NOMO-1 (cell line): ENCODE measurements around the gene CASZ1.

ENCODE experiments used
- DNase-seq, 2 experiments: peaks; one replicate each; lab custom pipeline; 2025; ENCODE audit not compliant: unreplicated experiment in 2 of 2; lab: John Stamatoyannopoulos, UW

CASZ1 gene

DNA sequence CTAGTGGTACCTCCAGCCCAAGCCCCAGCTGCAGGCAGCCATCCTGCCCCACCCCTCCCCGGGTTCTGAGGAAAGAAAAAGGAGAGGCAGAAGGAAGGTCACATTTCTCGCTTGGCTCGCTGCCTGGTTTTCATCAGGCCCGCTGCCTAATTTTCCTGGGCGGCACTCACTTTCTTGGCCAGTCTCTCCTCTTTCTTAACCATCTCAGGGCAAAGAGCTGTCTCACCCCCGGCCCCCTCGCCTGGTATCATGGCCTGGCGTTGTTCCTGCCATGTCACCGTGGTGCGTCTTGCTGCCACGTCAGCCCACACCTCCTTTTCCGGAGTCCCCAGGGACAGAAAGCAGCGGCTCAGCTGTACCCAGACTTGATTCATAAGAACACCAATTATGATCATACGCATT, 26.6 kb upstream of the CASZ1 start:
- no peak for DNase-seq

DNA sequence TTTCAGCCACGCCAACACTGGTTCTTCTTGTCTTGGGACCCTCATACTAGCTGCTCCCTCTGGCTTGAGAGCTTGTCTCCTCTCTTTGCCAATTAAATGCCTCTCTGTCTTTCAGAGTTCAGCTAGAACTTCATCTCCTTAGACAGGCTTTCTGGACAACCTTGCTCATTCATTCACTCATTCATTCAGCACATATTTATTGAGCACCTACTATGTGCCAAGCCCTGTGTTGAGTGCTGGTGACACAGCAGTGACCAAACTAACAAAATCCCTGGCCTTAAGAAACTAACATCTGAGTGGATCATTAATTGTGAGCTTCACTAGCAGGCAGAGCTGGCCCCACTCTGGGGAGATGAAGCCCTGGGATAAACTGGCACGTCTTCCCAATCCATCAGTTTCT, 24.9 kb upstream of the CASZ1 start:
- no peak for DNase-seq

DNA sequence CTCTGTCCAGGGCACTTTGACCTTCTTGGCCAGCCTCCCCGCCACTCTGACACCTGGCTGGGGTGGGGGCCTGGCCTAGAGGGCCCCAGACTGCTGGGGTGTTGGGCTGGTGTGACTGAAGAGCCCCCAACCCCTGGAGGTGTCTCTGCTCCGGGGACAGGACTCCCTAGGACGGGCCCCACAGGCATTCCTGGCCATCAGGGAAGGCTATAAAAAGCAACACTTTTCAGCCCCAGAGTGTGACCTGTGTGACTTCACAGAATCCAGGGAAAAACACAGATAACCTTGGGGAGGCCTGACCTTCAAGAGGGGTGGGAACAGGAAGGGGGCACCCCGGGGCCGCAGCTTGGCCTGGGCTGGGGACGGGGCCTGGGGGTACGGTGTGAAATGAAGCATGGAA, 24.0 kb upstream of the CASZ1 start:
- DNase-seq, result no peak

DNA sequence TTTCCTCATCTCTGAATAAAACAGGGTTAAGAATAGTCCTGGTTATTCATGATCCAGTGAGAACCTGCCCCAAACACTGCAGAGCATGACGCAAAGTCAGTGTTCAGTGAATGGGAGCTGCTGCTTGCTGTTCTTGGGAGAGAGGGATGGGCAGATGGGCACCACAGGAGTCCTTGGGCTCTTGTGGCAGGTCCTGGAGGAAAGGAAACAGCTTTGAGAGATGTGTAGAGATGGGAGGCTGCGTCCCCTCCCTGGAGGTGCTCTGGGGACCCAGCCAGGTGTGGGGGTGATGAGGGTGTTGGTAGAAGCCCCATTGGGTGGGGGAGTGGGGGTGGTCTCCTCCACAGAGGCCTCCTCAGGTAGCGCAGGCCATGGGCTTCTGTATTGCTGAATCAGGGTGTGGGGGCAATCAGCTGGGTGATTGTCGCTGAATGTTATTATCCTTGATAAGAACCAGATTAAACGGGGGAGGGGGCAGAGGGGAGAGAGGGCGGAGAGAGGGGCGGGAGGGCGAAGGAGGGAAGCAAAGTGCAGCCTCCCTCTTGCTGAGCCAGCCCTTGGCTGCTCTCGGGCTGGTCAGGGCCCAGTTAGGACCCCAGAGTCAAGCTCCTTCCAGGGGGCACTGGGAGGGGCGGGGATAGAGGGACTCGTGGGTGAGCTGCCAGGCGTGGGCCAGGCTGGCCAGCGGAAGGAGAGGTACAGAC, 22.9 kb upstream of the CASZ1 start:
- DNase-seq, result no peak

DNA sequence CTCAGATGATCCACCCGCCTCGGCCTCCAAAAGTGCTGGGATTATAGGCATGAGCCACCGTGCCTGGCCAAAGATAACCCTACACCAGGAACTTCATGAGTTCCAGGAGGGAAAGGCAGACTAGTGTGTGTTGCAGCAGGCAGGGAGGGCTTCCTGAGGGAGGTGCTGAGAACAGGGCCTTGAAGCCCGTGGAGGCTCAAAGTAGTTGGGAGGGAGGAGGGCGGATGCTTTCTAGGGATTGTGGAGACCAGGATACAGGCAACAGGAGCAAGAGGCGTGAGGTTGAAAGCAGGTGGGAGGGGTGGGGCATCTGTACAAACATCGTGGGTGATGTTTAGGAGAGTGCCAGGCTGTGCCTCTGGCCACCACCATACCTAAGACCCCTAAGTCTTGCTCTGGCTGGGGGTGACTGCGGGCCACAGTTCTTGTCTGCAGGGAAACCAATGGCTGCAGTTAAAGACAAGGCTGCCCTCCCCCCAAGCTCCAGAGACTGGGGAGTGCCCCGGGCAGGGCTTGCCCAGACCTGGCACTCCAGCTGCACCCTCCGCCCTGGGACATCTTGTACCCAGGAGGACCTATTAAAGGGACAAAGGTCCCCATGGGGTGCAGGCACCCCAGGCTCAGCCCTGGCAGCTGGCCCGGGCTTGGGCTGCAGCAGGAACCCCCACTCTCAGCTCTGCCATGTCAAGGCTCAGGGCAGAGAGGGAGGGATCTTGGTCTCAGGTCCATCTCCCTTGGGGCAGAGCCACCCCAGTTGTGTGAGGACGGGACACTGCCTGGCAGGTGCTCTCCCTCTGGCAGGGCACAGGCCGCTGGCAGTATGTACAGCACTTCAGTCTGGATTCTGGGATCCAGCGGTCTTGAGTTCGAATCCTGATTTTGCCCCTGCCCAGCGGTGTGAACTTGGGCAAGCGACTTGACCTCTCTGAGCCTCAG, 22.1 kb upstream of the CASZ1 start:
- no peak for DNase-seq

DNA sequence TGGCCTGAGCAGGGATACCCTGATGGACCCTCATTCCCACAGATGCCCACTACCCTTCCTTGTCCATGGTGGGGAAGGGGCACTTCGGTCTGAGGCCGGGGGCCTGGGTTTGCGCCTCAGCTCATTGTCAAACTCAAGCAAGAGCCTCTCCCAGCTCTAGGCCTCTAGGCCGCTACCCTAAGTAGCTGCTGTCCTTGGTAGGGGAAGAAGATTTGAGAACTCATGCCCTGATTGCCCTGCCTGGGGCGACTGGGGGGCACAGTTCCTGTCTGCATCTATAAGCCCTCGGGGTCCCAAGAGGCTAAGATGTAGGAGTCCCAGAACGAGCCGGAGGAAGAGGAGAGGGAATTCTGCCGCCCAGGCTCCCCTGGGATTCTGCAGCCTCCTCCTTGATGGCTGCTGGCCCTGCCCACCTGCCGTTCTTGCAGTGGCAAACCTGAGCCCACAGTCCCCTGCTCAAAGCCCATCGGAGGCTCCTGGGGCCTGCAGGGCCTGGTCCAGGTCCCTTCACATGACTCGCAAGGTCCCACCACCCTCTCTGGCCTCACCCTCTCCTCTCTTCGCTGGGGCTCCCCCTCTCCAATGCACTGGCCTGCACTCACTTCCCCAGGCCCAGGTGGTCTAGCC, 20.4 kb upstream of the CASZ1 start:
- DNase-seq, result no peak

DNA sequence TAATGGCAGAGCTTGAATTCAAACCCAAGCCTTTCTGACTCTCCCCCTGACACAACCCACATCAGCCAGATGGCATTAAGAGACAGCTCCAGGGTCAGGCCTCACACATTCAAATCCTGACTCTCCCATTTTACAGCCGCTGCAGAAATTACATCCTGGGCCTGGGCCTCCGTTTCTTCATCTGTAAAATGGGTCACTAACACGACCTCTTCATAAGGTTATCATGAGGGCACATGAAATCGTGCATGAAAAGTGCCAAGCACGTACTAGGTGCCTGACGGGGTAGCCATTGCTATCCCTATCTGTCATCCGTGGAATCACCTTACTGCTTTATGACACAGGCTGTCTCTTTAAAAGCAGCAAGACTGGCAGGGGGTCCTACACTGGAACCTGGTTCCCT, 19.8 kb upstream of the CASZ1 start:
- no peak for DNase-seq

DNA sequence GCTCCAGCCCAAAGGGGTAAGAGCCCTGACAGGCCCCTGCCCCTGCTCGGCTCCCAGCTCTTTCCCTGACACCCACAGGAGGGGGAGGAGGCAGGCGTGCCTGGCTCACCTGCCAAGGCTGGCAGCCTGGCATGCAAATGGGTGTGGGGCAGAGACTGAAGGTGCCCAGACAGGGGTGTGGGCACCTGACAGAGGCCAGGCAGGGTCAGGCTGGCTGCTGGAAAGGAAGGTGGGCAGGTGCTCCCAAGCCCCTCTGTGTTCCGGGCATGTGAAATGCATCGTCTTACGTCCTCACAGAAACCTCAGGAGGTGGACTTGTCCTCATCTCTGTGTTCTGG, 19.4 kb upstream of the CASZ1 start:
- no peak for DNase-seq

DNA sequence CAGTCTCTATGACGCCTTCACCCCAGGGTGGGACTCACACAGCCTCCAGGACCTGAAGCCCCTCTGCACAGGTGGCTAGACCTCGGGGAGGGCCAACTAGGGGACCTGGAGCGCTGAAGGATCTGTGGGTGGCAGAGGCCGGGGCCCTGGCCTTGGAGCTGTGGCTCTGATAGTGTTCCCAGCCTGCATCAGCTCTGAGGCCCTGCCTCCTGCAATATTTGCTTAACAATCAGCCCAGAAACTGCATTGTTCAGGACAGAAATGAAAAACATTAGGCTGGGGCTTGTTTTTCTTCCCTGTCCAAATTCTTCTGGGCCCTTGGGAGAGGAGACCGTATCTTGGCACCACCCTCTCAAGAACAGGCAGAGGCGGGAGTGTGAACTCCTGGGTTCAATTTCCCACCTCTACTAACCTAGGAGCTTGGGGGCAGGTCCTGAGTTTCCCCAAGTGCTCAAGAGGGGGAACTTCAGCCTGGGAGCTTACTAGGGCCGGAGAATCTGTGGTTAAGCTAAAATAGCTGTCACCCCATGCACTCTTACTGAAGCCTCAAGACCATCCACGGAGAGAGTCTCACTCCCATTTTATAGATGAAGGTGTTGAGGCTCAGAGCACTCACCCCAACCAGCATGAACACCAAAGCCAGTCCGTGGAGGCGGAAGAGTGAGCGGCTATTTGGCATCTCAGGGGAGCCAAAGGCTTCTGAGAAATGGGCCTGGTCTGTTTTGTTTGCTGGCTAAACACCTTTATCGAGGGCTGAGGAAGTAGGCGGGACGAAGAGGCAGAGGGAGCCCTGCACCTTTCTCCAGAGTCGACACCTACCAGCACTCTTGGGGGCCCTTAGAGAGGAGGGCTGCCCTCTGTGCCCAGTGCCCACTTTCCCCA, 18.8 kb upstream of the CASZ1 start:
- no peak for DNase-seq

DNA sequence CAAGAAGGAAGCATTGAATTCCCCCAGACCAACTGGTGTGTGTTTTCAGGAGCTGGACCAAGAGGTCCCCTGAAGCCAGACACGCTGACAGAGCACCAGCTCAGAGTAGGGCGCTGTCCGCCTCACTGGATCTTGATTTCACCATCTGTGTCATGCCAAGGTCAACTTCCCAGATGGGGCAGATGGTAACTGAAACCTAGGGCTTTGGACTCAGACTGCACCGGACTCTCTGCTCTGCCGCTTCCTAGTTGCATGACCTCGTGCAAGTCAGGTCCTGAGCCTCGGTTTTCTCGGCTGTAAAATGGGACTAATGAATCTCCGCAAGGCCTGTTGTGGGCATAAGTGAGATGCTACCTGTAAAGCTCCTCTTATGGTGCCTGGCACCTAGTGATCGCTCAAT, 17.9 kb upstream of the CASZ1 start:
- DNase-seq, result no peak

DNA sequence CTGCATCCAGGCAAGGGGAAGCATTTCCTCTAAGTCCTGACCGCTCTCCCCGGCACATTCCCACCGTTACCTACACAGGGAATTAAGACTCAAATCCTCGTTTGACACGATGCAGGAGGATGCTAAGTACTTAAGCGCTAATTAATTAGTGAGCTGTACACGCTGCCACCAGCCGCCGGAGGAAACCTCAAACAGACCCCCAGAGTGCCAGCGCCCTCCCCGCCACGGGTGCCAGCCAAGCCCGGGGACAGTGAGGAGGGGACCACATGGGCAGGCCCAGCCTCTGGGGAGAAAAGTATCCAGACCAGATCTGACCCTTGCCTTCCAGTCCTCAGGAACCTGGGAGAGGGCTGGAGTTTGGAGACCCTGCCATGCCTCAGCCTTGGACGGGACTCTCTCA, 17.4 kb upstream of the CASZ1 start:
- no peak for DNase-seq

DNA sequence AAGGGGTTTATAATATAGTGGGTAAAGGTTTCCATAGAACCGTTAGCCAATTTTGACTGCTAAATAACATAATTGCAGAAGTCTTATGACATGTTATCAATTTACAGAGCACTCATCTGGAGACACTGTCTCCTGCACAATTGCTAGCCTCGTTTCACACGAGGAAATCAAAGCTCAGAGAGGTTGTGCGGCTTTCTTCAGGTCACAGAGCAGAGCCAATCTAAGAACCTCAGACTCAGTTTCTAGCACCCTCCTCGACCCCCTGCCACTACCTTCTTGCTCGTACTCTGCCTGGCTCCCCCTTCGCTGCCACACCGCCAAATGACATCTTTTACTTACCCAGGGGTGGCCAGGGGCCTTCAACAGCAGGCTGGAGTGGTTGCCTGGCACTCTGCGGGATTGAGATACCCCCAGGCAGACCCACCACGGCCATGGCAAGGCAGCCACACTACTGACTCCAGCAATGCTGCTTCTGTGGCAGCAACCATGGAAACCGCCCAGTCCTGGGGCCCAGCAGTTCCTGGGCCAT, 16.0 kb upstream of the CASZ1 start:
- DNase-seq, result no peak

DNA sequence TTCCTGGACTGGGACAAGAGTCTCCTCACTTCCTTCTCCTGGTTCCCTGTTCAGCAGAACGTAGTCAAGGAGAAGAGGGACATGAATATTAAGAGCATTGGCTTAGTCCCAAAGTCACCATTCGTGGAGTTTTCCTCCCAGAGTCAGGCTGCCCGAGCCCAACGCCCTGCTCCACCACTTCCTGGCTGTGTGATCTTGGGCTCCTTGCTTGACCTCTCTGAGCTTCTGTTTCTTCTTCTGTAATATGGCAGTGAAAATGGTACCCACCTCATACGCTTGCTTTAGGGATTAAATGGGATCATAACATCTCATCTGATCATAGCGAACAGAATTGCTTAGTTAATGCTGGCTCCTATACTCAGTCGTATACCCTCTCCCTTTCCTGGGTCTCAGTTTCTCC, 12.0 kb upstream of the CASZ1 start:
- no peak for DNase-seq

DNA sequence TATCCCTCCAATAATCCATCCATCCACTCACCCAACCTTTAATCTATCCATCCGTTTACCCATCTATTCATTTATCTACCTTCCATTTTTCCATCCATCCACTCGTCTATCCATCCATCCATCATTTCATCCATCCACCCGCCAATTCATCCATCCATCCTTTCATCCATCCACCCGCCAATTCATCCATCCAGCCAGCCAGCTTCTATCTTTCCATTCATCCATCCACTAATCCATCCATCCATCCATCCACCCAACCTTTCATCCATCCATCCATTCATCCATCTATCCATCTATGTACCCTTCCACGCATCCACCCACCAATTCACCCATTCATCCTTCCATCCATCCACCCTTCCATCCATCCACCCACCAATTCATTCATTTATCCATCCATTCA, 10.5 kb upstream of the CASZ1 start:
- no peak for DNase-seq

DNA sequence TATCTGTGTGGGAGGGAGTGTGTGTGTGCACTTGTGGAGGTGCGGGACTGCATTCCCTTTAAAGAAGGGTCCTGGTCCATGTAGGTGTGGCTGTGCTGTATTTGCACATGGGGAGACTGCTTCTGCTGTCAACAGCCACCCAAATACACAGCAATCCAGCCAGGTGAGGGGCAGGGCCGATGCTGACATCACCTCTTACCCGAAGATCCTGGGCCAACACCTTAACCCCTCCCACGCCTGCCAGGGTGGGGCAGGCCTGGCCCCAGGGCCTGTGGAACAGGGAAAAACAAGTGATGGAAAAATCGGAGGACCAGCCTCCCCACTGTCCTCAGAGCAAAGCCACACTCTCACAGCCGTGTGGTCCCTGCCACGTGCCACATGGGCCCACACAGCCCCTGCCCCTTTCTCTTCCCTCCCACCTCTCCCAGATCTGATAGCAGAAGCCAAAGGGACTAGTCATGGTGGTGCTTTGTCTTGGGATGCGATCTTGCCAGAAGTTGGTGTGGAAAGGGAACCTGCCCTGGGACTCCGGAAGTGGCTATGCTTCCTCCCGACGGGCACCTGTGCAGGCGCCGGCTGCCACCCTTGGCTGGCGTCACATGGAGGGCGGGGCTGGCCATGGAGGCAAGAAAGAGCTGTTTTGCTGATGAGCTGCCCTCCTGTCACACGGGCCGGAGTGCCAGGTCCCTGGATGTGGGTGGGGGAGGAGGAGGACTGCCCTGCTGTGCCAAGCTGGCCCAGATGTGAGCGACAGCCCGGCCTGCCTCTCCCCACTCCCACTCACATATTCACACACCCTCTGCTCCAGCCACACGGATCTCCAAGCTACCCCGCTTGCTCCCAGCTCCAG, 7.8 kb upstream of the CASZ1 start:
- no peak for DNase-seq

DNA sequence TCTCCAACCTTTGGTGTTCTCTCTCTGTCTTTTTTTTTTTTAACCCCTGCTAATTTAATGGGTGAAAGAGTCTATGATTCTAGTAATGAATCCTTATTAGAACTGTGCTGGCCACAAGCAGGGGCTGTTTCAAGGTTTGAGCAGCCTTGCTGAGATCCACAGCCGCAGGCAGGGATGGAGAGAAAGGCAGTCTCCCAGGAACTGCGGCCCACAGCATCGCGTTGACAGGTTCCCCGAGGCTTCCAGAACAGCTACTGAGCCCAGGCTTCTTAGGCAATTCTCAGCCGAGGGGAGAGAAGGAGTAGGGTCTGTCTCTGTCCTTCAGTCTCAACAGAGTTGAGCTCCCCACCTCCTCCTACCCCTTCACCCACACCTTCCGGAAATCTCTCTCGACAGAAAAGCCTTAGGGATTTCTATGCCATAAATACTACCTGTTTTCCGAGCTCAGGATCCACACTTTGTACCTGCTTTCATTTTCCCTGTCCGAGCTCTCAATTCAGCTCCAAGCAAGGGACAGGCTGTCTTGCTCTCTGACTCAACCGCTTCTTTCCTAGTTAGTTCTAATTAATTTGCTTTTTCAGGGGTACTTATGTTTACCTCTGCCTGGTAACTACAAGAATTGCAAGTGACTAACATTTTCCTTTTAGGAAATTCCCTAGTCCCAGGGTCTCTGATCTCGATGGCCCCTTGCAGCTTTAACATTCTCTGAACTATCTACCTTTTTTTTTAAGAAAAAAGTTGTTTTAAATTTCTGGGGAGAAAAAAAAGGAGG, 6.7 kb upstream of the CASZ1 start:
- no peak for DNase-seq

DNA sequence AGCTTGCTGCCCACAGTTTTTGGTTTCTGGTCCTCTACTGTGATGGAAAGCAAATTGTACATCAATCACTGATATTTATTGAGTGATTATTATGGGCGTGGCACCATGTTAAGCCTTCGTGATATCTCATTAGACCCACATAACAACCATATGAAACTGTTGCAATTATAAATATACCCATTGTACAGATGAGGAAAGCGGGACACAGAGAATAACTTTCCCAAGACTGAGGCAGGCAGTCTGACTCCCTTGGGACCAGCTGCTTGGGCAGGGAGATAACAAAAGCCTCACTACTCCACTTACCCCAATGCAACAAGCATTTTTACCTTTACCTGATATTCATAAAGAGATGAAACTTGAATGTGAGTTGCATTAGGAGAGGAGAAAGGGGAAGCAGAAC, 4.3 kb upstream of the CASZ1 start:
- no peak for DNase-seq

DNA sequence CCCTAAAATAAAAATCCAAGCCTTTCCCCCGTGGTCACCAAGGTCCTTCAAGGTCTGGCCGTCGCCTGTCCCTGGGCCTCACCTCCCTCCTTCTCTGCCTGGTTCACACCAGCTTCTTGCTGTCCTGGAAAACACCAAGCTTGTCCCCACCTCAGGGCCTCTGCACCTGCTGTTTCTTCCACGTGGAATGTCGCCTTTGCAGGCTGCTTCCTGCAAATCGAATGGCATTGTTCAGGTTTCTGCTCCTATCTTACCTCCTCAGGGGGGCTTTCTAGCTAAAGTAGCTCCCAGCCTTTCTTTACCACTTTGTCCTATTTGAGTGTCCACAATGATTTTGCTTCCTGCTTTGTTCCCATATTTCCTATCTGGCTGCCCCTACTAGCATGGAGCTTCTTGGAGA, 3.3 kb upstream of the CASZ1 start:
- DNase-seq, result no peak
